Activated CD4-positive, alpha-beta T cell treated with anti-CD3 and anti-CD28 coated beads, Interleukin-2, amount 10 ng/mL, durations not matched to agents 7 days and 5 days (primary cell): ENCODE measurements around the gene EMX2. TPM values are rescaled to one million over a fixed set of nuclear protein-coding genes. Genes with fewer than 3 reads are reported as not detected.

Experiments used
- CTCF ChIA-PET: fragments of 350-600 bp; sonication (Branson Sonifier 250); formaldehyde crosslinking; loops from one replicate; lab custom pipeline; 2021; ENCODE audit warnings: antibody characterized with exemption; lab: Charles Lee
- POLR2A ChIA-PET: fragments of 350-600 bp; sonication (Branson Sonifier 250); formaldehyde crosslinking; loops from one replicate; lab custom pipeline; 2021; ENCODE audit warnings: antibody characterized with exemption; lab: Charles Lee
- DNase-seq: peaks from one replicate; pipeline ENCODE4 v3.0.0-alpha.2; 2020
- H3K27ac Mint-ChIP-seq: one replicate; pipeline ENCODE4 v1.8.0; 2021; ENCODE audit warnings: mild to moderate bottlenecking, moderate library complexity, mixed read lengths
- H3K27me3 Mint-ChIP-seq: one replicate; pipeline ENCODE4 v1.8.0; 2021; ENCODE audit warnings: mixed read lengths
- H3K36me3 Mint-ChIP-seq: one replicate; pipeline ENCODE4 v1.8.0; 2021; ENCODE audit warnings: low read depth, mixed read lengths
- H3K4me1 Mint-ChIP-seq: one replicate; pipeline ENCODE4 v1.8.0; 2021; ENCODE audit warnings: mixed read lengths
- H3K4me3 Mint-ChIP-seq: one replicate; pipeline ENCODE4 v1.8.0; 2021; ENCODE audit warnings: mild to moderate bottlenecking, moderate library complexity, mixed read lengths
- H3K9me3 Mint-ChIP-seq: one replicate; pipeline ENCODE4 v1.8.0; 2021; ENCODE audit warnings: mixed read lengths
- total RNA-seq, 2 experiments: library from RNA; stranded (reverse); gene quantifications; one replicate each; pipeline ENCODE4 v1.2.3, GENCODE V29; 2021

EMX2 gene
- total RNA-seq, 2 experiments from 2014 or later = not detected

GRCh38 chr10:117534321-117535297 is 7.9 kb upstream of the EMX2 start:
- no peak overlapping the region for H3K27ac Mint-ChIP-seq
- POLR2A ChIA-PET = no interaction called here
- no peaks in the 10 kb centered on the region for H3K4me1 Mint-ChIP-seq
- H3K9me3 Mint-ChIP-seq = no peaks in the 10 kb centered on the region
- H3K36me3 Mint-ChIP-seq = no peaks in the 10 kb centered on the region
- DNase-seq = no peak
- CTCF ChIA-PET = interaction anchor here (1.3 kb wide), 1 partner anchor 38 kb away, joined by 3 read pairs; no protein-coding TSS in a partner anchor
- no peak overlapping the region for H3K4me3 Mint-ChIP-seq
- H3K27me3 Mint-ChIP-seq = peaks cover 82% of the 10 kb centered on the region

GRCh38 chr10:117535298-117536071 is 7.1 kb upstream of the EMX2 start:
- CTCF ChIA-PET = no interaction called here
- Mint-ChIP-seq H3K27me3 (peaks cover 84% of the 10 kb centered on the region), H3K4me1 (no peaks in the 10 kb centered on the region), H3K9me3 (no peaks in the 10 kb centered on the region), H3K4me3 (no peak overlapping the region), H3K36me3 (no peaks in the 10 kb centered on the region), H3K27ac (no peak overlapping the region)
- no peak for DNase-seq
- POLR2A ChIA-PET = no interaction called here

- H3K4me3 Mint-ChIP-seq = no peak overlapping the region
- H3K36me3 Mint-ChIP-seq = no peaks in the 10 kb centered on the region
- H3K27ac Mint-ChIP-seq = no peak overlapping the region
- H3K27me3 Mint-ChIP-seq = peaks cover 84% of the 10 kb centered on the region
- CTCF ChIA-PET = interaction anchor here (0.9 to 1.4 kb wide), 3 partner anchors 10 to 369 kb away, joined by 3 to 6 read pairs (median 4); no protein-coding TSS in a partner anchor
- POLR2A ChIA-PET = no interaction called here
- no peaks in the 10 kb centered on the region for H3K4me1 Mint-ChIP-seq
- H3K9me3 Mint-ChIP-seq = no peaks in the 10 kb centered on the region
- no peak for DNase-seq
Measured at GRCh38 chr10:117536072-117536865, 6.3 kb upstream of the EMX2 start.

GRCh38 chr10:117536866-117537435 is 5.6 kb upstream of the EMX2 start:
- no peaks in the 10 kb centered on the region for H3K9me3 Mint-ChIP-seq
- ChIA-PET POLR2A (no interaction called here), CTCF (interaction anchor here (0.9 to 1.4 kb wide), 3 partner anchors 9 to 370 kb away, joined by 3 to 6 read pairs (median 4); no protein-coding TSS in a partner anchor)

GRCh38 chr10:117537436-117537903 is 5.1 kb upstream of the EMX2 start:
- Mint-ChIP-seq H3K27ac (no peak overlapping the region), H3K27me3 (peaks cover 83% of the 10 kb centered on the region), H3K4me1 (peaks cover 2% of the 10 kb centered on the region), H3K36me3 (no peaks in the 10 kb centered on the region), H3K4me3 (no peak overlapping the region), H3K9me3 (no peaks in the 10 kb centered on the region)
- POLR2A ChIA-PET = no interaction called here
- CTCF ChIA-PET = interaction anchor here (0.6 to 1.4 kb wide), 4 partner anchors 9 to 814 kb away, joined by 3 to 6 read pairs (median 4); no protein-coding TSS in a partner anchor
- no peak for DNase-seq

More at GRCh38 chr10:117536866-117537435, 5.6 kb upstream of the EMX2 start:
- H3K27me3 Mint-ChIP-seq = peaks cover 84% of the 10 kb centered on the region
- no peaks in the 10 kb centered on the region for H3K36me3 Mint-ChIP-seq
- DNase-seq = no peak
- H3K4me1 Mint-ChIP-seq = peaks cover 1% of the 10 kb centered on the region
- H3K4me3 Mint-ChIP-seq = no peak overlapping the region
- no peak overlapping the region for H3K27ac Mint-ChIP-seq

GRCh38 chr10:117537904-117538524 is 4.5 kb upstream of the EMX2 start:
- ChIA-PET POLR2A (no interaction called here), CTCF (interaction anchor here (0.6 to 1.5 kb wide), 3 partner anchors 13 to 813 kb away, joined by 3 to 6 read pairs (median 3); no protein-coding TSS in a partner anchor)
- no peak overlapping the region for H3K4me3 Mint-ChIP-seq
- no peaks in the 10 kb centered on the region for H3K9me3 Mint-ChIP-seq
- no peak overlapping the region for H3K27ac Mint-ChIP-seq
- H3K27me3 Mint-ChIP-seq = peaks cover 80% of the 10 kb centered on the region
- peaks cover 4% of the 10 kb centered on the region for H3K4me1 Mint-ChIP-seq
- DNase-seq = no peak
- no peaks in the 10 kb centered on the region for H3K36me3 Mint-ChIP-seq

GRCh38 chr10:117539361-117539773 is 3.2 kb upstream of the EMX2 start:
- no peak for DNase-seq
- POLR2A ChIA-PET = no interaction called here
- H3K36me3 Mint-ChIP-seq = peaks cover 2% of the 10 kb centered on the region
- no peak overlapping the region for H3K4me3 Mint-ChIP-seq
- H3K27me3 Mint-ChIP-seq = peaks cover 78% of the 10 kb centered on the region
- H3K4me1 Mint-ChIP-seq = peaks cover 8% of the 10 kb centered on the region
- H3K27ac Mint-ChIP-seq = no peak overlapping the region
- CTCF ChIA-PET = interaction anchor here (1.5 kb wide), 1 partner anchor 365 kb away, joined by 3 read pairs; no protein-coding TSS in a partner anchor
- H3K9me3 Mint-ChIP-seq = no peaks in the 10 kb centered on the region

- H3K9me3 Mint-ChIP-seq = no peaks in the 10 kb centered on the region
- POLR2A ChIA-PET = no interaction called here
- peaks cover 82% of the 10 kb centered on the region for H3K27me3 Mint-ChIP-seq
- H3K4me1 Mint-ChIP-seq = peaks cover 9% of the 10 kb centered on the region
- no peak for DNase-seq
- no peak overlapping the region for H3K4me3 Mint-ChIP-seq
- H3K27ac Mint-ChIP-seq = no peak overlapping the region
- peaks cover 2% of the 10 kb centered on the region for H3K36me3 Mint-ChIP-seq
- CTCF ChIA-PET = interaction anchor here (1.2 kb wide), 1 partner anchor 11 kb away, joined by 4 read pairs; no protein-coding TSS in a partner anchor
Measured at GRCh38 chr10:117539903-117540639, 2.5 kb upstream of the EMX2 start.

GRCh38 chr10:117540640-117541404 is 1.7 kb upstream of the EMX2 start:
- H3K9me3 Mint-ChIP-seq = no peaks in the 10 kb centered on the region
- peak overlapping the region; percentile 46 for H3K27ac Mint-ChIP-seq
- peaks cover 80% of the 10 kb centered on the region for H3K27me3 Mint-ChIP-seq
- peaks cover 9% of the 10 kb centered on the region for H3K4me1 Mint-ChIP-seq
- POLR2A ChIA-PET = no interaction called here
- CTCF ChIA-PET = interaction anchor here (1.2 kb wide), 1 partner anchor 10 kb away, joined by 4 read pairs; no protein-coding TSS in a partner anchor
- peaks cover 2% of the 10 kb centered on the region for H3K36me3 Mint-ChIP-seq
- DNase-seq = no peak
- H3K4me3 Mint-ChIP-seq = no peak overlapping the region

- H3K27ac Mint-ChIP-seq = peak overlapping the region; percentile 46
- no peak overlapping the region for H3K4me3 Mint-ChIP-seq
- CTCF ChIA-PET = interaction anchor here (1.2 kb wide), 1 partner anchor 9 kb away, joined by 4 read pairs; no protein-coding TSS in a partner anchor
- POLR2A ChIA-PET = no interaction called here
- peaks cover 14% of the 10 kb centered on the region for H3K4me1 Mint-ChIP-seq
- DNase-seq = no peak
- peaks cover 2% of the 10 kb centered on the region for H3K36me3 Mint-ChIP-seq
- peaks cover 80% of the 10 kb centered on the region for H3K27me3 Mint-ChIP-seq
- no peaks in the 10 kb centered on the region for H3K9me3 Mint-ChIP-seq
Measured at GRCh38 chr10:117541405-117541908, 1.1 kb upstream of the EMX2 start.
